ENCODE results near the gene FRMD3.
A peak's percentile ranks its signal among the peaks of the same experiment; 100 is the strongest.

The FRMD3 gene

GRCh38 chr9:83538172-83538889 is at the start of gene FRMD3:
TSS of gene FRMD3 (minus strand) at chr9:83538401. CDS start at chr9:83538231, 170 bp downstream.
- TF ChIP-seq, protein P1, sequence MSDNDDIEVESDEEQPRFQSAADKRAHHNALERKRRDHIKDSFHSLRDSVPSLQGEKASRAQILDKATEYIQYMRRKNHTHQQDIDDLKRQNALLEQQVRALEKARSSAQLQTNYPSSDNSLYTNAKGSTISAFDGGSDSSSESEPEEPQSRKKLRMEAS (IDR thresholded peaks at IDR 0.05; ENCODE audit: low read depth, low read length) = no peak
- TF ChIP-seq MYC (IDR thresholded peaks at IDR 0.05; ENCODE audit: low read depth, low read length) = no peak
- no peak for TF ChIP-seq POLR2A (IDR thresholded peaks at IDR 0.05; ENCODE audit: extremely low read depth, insufficient read length)
- no peak for TF ChIP-seq CTCF (IDR thresholded peaks at IDR 0.05; ENCODE audit: low read depth, low read length)
- no peak for DNase-seq (ENCODE audit: low read depth)
- H3K4me3 ChIP-seq (ENCODE audit: low read depth, low read length) = no peak within 1 kb of the TSS

GRCh38 chr9:83584995-83585394 is 46.8 kb upstream of the FRMD3 start:
- TF ChIP-seq CTCF (IDR thresholded peaks at IDR 0.05; ENCODE audit: low read depth, low read length) (no peak), POLR2A (IDR thresholded peaks at IDR 0.05; ENCODE audit: extremely low read depth, insufficient read length) (no peak), MYC (IDR thresholded peaks at IDR 0.05; ENCODE audit: low read depth, low read length) (no peak)
- TF ChIP-seq, protein P1 (IDR thresholded peaks at IDR 0.05; ENCODE audit: low read depth, low read length) = no peak
- no peak overlapping the region for H3K4me3 ChIP-seq (ENCODE audit: low read depth, low read length)
- no peak for DNase-seq (ENCODE audit: low read depth)

- H3K4me3 ChIP-seq (ENCODE audit: low read depth, low read length) = no peak overlapping the region
- TF ChIP-seq CTCF (IDR thresholded peaks at IDR 0.05; ENCODE audit: low read depth, low read length) (peak; percentile 64), POLR2A (IDR thresholded peaks at IDR 0.05; ENCODE audit: extremely low read depth, insufficient read length) (no peak)
- peak; percentile 57 for DNase-seq (ENCODE audit: low read depth)
Measured at GRCh38 chr9:83583151-83584014, 45.2 kb upstream of the FRMD3 start.

DNA sequence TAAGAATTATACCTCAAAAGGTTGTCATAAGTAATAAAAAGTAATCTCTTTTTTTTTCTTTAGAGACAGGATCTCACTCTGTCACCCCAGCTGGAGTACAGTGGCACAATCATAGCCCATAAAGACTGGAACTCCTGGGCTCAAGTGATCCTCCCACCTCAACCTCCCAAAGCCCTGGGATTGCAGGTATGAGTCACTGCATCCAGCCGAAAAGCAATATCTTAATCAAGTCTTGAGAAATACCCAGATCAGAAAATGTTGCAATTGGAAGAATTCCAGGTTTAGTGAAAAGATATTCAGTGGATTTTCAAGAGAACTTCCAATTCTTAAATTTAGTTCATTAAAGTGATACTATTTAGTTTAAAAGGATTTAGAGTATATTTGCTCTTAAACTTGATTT is 43.8 kb upstream of the FRMD3 start:
- no peak for DNase-seq (ENCODE audit: low read depth)
- TF ChIP-seq CTCF (IDR thresholded peaks at IDR 0.05; ENCODE audit: low read depth, low read length) (no peak), POLR2A (IDR thresholded peaks at IDR 0.05; ENCODE audit: extremely low read depth, insufficient read length) (no peak), MYC (IDR thresholded peaks at IDR 0.05; ENCODE audit: low read depth, low read length) (no peak)
- TF ChIP-seq, protein P1 (IDR thresholded peaks at IDR 0.05; ENCODE audit: low read depth, low read length) = no peak
- no peak overlapping the region for H3K4me3 ChIP-seq (ENCODE audit: low read depth, low read length)

DNA sequence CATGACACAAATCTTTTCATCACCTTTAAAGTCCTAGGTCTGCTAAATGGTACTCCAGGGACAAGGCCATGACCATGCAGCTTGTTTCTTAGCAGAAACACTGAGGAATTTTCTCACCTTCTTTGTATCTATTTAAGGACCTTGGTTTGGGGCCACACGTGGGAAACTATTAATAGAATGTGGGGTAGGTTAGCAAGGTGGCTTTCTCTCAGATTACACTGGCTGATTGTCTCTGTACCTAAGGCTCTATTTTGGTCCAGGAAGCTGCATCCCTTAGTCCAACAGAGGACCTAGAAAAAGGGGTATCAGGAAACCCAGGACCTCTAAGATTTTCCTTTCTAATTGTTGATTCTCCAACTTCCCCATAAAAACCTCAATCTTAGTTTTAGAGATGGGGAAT is 36.3 kb upstream of the FRMD3 start:
- DNase-seq (ENCODE audit: low read depth) = no peak
- no peak for TF ChIP-seq MYC (IDR thresholded peaks at IDR 0.05; ENCODE audit: low read depth, low read length)
- no peak overlapping the region for H3K4me3 ChIP-seq (ENCODE audit: low read depth, low read length)

DNA sequence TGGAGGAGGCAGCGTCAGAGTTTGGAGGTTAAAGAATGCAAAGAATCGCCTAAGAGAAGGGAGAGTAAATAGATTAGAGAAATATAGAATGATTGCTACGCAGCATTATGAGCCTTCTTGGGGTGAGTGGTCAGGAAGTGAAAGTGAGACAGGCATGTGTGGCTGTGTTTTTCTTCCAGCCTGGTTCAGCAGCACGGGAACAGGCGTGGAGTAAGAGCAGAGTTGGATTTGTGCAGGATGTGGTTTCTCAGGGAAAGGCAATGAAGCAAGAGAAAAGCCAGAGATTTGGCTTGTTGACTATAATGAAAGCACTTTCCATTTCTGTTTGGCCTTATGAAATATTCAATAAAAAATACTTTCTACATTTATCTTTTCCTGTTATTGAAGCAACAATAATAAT is 34.3 kb upstream of the FRMD3 start:
- TF ChIP-seq MYC (IDR thresholded peaks at IDR 0.05; ENCODE audit: low read depth, low read length) (no peak), CTCF (IDR thresholded peaks at IDR 0.05; ENCODE audit: low read depth, low read length) (no peak), POLR2A (IDR thresholded peaks at IDR 0.05; ENCODE audit: extremely low read depth, insufficient read length) (no peak)
- TF ChIP-seq, protein P1 (IDR thresholded peaks at IDR 0.05; ENCODE audit: low read depth, low read length) = no peak
- H3K4me3 ChIP-seq (ENCODE audit: low read depth, low read length) = no peak overlapping the region
- DNase-seq (ENCODE audit: low read depth) = peak; percentile 12

Data from NB4 (cell line).